ENCODE data around the gene ZNF474.

ZNF474 gene

GRCh38 chr5:122118356-122118948 lies 10.9 kb upstream of the ZNF474 start:
- no peak for DNase-seq (ENCODE audit: low read depth)

- no peak for DNase-seq (ENCODE audit: low read depth)
Measured at GRCh38 chr5:122119205-122119604, 10.1 kb upstream of the ZNF474 start.

GRCh38 chr5:122120493-122120892 lies 8.9 kb upstream of the ZNF474 start:
- DNase-seq (ENCODE audit: low read depth) = no peak

- no peak for DNase-seq (ENCODE audit: low read depth)
Measured at GRCh38 chr5:122120957-122121356, 8.4 kb upstream of the ZNF474 start.

- DNase-seq (ENCODE audit: low read depth) = no peak
Measured at GRCh38 chr5:122121479-122122465, 7.6 kb upstream of the ZNF474 start.

- no peak for DNase-seq (ENCODE audit: low read depth)
Measured at GRCh38 chr5:122124766-122125165, 4.6 kb upstream of the ZNF474 start.

- DNase-seq (ENCODE audit: low read depth) = no peak
Measured at GRCh38 chr5:122126177-122126755, 3.1 kb upstream of the ZNF474 start.

- no peak for DNase-seq (ENCODE audit: low read depth)
Measured at GRCh38 chr5:122126756-122127321, 2.5 kb upstream of the ZNF474 start.

GRCh38 chr5:122130152-122130551 lies 806 bp downstream of the ZNF474 start:
- no peak for DNase-seq (ENCODE audit: low read depth)

- DNase-seq (ENCODE audit: low read depth) = no peak
Measured at GRCh38 chr5:122137702-122138101, 8.4 kb downstream of the ZNF474 start.

- no peak for DNase-seq (ENCODE audit: low read depth)
Measured at GRCh38 chr5:122138356-122138755, 9.0 kb downstream of the ZNF474 start.

GRCh38 chr5:122140900-122141299 lies 11.6 kb downstream of the ZNF474 start:
- DNase-seq (ENCODE audit: low read depth) = no peak

GRCh38 chr5:122141751-122142150 lies 12.4 kb downstream of the ZNF474 start:
- DNase-seq (ENCODE audit: low read depth) = no peak

- DNase-seq (ENCODE audit: low read depth) = peak; percentile 90
Measured at GRCh38 chr5:122142480-122143164, 13.3 kb downstream of the ZNF474 start.

- no peak for DNase-seq (ENCODE audit: low read depth)
Measured at GRCh38 chr5:122144236-122144635, 14.9 kb downstream of the ZNF474 start.

- no peak for DNase-seq (ENCODE audit: low read depth)
Measured at GRCh38 chr5:122145906-122146305, 16.6 kb downstream of the ZNF474 start.

GRCh38 chr5:122149321-122150090 lies 20.2 kb downstream of the ZNF474 start:
- DNase-seq (ENCODE audit: low read depth) = no peak

- DNase-seq (ENCODE audit: low read depth) = no peak
Measured at GRCh38 chr5:122150215-122150614, 20.9 kb downstream of the ZNF474 start.

GRCh38 chr5:122151640-122152039 lies 22.3 kb downstream of the ZNF474 start:
- DNase-seq (ENCODE audit: low read depth) = peak; percentile 71

GRCh38 chr5:122152266-122152900 lies 23.0 kb downstream of the ZNF474 start:
- no peak for DNase-seq (ENCODE audit: low read depth)

GRCh38 chr5:122153230-122153629 lies 23.9 kb downstream of the ZNF474 start:
- peak; percentile 93 for DNase-seq (ENCODE audit: low read depth)

All from GM04503 (cell line).